HG03039 (cell line): ENCODE measurements around the gene MPPED1.

ENCODE experiments used
- ATAC-seq: cut with Tn5 transposase; IDR thresholded peaks from one replicate; pipeline ENCODE4 v1.9.1; 2021; ENCODE audit warnings: mild to moderate bottlenecking, moderate library complexity; ENCODE audit not compliant: unreplicated experiment

MPPED1 gene

DNA sequence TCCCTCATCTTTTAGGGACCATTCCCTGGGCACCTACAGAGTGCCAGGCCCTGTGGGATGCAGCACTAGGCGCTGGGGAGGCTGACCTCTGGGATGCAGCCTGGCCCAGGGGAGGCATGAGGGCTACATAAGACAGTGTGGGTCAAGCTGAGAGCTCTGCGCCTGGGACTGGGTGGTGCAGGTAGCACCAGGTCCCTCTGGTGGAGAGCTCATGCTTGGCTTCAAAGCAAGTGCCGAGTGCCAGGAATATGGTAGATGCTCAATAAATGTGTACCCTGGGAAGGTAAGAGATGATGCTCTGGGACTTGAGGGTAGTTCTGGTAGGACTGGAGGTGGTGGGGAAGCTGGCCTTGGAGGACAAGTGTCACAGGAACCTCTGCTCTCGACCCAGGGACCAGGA is 2.0 kb upstream of the MPPED1 start:
- no peak for ATAC-seq

DNA sequence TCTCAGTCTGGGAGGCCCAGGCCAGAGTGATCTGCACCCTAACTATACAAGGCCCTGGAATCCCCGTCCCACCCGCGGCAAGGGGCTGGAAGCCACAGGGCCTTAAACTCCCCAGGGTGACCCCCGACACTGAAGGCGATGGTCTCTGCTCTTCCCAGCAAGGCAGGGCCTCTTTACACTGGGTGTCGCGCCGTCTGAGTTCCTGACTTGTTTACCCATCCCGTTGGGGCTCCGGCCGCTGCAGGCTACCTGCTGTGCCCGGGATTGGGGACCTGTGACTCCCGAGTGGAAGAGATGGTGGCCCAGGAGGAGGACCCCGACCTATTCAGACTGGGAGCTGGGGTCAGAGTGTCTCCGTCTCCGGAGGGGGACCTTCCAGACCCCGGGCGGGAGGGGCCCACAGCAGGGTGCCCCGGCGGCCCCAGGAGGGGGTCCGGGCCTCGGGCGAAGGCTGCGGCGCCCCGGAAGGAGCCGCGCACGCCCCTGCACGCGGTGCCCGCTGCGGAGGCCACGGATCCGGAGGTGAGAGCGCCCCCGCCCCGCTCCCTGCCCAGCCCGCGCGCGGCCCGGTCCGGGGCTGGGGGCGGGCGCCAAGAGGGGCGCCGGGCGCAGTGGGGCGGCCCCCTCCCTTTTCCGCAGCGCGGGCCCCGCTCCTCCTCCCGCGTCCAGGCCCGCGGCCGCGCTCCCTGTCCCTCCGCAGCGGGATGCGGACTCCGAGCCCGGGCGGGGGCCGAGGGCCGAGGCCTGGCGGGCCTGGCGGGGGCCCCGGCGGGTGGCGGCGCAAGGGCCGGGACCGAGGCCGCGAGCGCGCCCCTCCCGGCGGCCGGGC is 560 bp upstream of the MPPED1 start:
- no peak for ATAC-seq

DNA sequence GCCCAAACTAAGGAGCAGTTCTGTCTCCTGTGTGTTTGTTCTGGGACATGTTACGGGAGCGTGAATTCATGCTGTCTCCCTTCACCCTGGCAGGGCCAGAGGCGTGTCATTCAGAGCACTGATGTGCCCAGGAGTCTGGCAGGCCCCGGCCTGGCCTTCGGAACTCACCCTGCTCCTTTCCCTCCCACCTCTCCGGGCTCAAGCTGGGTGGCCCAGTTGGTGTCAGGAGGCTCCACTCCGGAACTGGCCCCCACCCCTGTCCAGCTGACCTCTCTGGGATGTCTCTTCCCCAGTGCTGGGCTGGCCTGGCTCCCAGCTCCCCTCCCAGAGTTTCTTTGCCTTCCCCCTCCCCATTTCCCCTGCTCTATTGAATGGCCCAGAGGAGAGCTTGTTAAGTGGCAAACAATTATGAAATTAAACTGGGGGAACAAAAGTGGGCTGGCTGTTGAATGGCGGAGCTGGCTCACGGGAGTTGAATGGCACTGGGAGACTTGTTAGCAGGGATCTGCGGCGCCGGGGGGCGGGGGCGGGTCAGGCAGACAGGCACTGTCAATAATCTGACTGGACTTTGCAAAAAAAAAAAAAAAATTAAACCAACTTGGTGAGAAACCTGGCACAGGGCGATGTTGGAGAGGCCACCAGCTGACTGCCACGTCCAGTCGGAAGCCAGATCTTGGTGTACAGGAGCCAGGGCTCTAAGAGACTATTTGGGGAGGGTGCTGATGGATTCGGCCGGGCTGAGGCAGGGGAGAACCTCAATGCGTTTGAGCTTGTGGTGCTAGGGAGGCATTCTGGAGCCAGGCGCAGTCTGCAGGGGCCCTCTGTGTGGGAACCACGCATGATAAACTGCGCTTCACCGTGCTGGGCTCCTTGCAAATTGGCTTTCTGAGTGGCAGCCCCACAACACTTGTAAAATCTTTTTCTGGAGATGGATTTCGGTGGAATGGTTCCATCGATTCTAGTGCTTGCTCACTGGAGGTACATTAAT is 1.3 kb downstream of the MPPED1 start:
- no peak for ATAC-seq

DNA sequence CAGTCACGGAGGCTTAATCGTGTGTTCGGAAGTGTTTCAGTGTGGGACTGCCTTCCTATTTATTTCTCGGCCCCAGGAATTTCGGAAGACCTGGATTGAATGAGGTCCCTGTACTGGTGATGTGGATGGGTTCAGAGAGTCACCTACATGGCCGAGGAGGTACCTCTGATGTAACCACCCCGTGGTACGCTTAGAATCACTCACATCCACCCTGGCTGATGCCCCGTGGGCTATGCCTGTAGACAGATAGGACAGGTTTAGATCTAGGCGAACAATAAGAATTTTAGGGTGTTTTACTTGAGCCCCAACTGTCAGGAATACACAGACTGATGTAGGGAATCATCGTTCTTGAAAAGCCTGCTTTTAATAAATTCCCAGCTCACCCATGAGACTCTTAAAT is 2.0 kb downstream of the MPPED1 start:
- no peak for ATAC-seq

DNA sequence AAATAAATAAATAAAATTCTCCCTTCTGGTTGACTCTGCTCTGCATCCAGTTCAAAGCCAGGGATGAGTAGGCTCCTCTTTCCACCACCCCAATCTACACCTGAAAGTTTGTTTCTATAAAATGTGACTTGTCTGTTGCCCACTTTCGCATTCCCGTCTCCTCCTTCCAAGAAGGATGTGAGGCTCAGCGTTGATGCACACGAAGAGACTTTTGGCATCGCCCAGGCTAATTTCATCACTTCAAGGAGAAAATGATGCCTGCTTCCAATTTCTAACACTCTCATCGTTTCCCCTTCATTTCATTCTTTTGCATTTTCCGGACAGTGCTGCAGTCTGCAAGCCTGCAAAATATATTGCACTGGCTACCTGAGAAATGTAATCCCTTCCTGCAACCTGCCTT is 3.9 kb downstream of the MPPED1 start:
- no peak for ATAC-seq

DNA sequence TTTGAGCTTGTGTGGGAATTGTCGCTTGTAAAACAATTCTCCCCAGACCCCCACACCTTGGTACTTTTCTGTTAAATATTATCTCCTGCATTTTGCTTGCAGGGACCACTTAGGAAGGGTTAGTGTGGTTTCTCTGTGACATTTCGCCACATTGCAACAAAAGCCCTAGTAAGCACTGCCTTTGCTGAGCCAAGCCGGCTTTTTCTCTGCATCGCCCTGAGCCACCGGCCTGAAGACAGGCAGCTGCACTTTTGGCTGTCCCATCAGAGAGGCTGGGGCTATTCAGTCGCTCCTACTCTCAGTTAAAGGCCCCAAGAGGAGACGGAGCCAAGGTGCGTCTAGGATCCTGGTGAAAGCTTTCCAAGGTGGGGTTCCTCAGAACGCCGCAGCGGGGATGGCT is 5.7 kb downstream of the MPPED1 start:
- no peak for ATAC-seq

DNA sequence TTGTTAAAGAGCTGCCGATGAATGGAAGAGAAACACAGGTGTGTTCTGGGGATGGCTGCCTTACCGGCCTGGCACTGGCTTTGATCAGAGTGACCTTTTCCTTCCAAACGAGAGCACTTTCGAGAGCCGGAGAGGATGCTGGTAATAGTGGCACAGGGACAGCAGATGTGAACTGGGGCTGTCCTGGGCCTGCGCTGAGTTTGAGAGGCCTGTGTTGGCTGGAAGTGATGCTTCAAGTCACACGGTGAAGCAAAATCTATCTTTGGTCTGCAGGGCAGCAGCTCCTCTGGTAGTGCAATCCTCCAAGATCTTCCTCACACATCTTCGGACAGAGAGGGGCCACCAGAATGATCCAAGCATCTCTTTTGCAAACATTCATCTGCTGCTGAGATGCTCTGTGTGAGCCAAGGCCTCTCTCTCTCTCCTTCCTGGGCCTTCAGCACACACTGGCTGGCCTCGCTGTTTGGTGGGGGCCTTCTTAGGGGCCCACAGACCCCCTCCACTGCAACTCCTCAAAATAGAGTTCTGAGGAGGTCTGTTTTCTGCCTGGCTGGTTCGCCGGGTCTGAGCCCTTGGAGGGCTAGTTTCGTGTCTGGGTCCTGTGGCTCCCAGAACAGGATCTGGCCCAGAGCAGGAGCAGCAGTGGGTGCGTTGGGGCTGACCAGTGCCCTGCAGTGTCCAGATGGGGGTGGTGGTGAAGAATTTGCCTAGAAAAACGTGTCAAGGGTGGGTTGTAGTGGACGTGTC is 6.4 kb downstream of the MPPED1 start:
- no peak for ATAC-seq

DNA sequence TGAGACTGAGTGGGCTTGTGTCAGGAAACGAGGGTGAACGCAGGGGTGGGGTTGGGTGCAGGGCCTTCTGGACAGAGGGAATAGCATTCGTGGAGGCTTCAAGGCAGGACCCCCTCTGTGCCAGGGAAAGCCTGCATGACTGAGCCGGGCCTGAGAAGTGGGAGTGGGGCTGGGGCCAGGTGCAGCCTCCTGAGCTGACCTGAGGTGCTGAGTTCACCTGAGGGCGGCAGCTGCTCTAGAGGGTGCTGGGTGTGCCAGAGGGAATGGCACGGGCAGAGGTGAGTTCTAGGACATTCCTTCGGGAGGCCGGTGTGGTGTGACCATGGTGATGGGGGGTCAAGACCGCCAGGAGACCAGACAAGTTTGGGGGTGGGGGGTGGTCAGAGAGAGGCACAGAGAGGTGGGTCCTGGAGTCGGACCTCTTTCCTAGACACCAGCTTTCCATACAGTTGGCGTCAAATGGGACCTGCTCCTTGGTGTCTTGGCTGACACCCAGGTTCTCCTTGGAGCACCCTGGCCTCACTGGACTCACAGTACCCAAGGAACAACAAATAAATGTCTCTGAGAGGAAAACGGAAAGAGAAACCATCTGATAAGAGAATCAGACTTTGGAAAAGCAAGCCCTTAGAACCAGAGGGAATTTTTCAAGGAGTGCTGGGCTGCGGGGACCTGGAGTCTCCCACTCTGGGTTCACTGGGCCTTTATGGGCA is 7.7 kb downstream of the MPPED1 start:
- ATAC-seq = no peak

DNA sequence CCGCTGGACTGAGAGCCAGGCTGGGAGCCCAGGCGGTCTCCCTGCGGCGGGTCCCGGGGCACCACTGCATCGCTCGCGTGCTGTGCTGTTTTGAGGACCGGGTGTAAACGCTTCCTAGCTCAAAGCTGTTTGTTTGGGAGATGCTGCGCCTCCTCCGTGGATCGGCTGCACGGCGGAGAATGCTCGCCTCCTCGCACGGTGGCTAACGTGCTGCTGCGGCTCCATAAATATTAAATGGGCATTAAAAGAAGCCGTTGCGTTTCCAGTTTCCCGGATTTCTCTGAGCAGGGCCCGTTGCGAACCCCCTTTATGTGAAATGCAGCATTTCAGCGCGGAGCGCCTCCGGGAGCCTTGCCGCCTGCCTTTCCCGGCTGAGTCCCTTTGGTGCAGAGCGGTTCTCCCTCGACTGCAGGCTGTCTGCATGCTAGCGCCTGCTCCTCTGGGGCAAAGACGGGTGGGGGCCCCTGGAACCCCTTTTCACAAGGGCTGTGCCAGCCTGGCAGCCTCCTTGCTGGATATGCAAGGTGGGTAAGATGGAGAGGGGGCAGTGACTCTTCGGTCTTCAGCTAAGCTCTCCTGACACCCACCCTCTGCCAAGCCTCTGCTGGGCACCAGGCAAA is 9.3 kb downstream of the MPPED1 start:
- ATAC-seq = no peak

DNA sequence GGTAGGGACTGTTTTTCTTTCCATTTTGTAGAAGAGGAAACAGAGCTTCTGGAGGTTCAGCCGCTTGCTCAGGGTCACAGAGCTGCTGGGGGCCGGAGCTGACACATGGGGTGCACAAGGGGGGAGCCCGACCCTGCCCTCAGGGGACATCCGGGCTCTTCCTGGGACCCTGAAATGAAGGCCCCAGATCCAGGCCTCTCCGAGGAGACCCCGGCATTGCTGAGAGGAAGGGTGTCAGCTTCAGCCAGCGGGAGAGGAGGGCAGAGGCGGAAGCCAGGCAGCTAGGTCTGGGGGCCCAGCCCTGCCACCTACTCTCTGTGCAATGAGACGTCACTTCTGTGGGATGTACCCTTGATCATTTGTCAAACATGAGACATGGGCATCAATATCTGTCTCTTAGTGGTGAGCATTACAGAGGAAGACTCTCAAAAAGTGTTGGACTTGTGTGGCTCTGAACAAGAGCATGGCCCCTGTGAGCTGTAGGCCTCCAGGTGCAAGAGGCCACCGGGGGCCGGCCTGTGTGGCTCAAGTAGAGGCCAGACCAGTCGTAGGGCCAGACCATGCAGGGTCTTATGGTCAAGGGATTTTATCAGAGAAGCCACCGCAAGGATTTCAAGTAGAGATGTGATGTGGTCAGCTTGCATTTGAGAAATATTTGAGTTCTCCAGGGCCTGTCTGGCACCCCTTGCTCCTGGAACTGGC is 10.3 kb downstream of the MPPED1 start:
- ATAC-seq = no peak

DNA sequence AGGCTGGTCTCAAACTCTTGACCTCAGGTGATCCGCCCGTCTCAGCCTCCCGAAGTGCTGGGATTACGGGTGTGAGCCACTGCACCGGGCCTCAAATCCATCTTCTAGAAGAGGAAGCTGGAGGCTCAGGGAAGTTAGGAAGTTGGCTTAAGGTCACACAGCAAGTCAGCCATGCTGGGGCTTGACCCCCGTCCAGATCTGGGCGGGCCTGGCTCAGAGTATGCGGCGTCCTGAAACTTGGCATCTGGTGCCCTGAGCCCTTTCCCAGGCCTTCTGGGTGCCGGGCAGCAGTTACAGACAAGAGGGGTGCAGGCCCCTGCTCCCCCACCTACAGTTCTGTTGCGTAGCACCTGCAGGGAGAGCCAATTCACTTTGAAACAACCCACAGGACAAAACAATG is 11.2 kb downstream of the MPPED1 start:
- ATAC-seq = no peak

DNA sequence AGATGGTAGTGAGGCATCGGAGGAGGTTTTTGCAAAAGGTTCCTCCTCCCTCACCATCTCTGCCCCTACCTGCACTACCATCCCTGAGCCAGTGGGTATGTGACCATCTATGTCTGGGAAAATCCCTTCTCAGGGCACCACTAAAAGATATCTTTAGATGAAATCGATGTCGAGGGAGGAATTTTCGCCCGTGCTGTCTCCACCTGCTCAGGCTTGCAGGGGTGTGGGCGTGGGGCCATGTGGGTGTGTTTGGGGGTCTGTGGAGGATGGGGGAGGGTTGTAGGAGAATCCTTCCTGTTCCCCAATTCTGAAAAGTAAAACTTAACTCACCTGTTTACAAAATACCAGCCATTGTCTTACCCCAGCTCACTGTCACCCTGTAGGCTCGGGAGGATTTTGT is 12.4 kb downstream of the MPPED1 start:
- no peak for ATAC-seq

DNA sequence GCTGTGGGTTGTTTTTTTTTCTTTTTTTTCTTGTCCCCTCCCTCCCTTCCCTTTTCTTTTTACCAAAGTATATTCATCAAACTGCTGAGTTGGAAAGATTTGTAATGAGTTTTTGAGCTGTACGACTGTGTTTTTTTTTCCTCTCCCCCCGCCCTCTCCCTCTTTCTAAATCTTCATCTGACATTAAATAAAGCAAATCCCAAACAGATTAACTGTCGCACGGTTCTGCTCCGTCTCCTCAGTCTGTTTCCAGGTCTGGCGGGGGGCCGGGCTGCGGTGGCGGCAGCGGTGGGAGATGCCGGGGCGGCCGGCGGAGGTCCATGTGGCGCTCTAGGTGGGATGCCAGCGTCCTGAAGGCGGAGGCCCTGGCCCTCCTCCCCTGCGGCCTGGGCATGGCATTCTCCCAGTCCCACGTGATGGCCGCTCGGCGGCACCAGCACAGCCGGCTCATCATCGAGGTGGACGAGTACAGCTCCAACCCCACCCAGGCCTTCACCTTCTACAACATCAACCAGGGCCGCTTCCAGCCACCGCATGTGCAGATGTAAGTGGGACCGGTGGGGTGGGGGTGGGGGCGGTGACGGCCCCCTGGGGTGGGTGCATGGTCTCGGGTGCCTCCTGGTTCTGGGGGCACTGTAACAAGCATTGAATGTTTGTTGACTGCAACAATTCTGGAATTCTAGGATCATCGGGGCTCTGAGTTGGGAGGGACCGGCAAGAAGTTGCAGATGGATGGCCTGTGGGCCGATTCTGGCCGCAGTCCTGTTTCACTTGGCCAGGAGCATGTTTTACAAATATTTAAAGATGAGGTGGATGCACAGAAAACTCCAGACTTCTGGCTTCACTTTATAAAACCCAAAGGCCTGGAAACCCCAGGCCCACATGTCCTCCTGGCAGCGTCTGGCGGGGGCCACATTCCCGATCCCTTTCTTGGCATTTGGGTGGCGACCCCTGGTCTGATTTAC is 13.1 kb downstream of the MPPED1 start:
- ATAC-seq = no peak

DNA sequence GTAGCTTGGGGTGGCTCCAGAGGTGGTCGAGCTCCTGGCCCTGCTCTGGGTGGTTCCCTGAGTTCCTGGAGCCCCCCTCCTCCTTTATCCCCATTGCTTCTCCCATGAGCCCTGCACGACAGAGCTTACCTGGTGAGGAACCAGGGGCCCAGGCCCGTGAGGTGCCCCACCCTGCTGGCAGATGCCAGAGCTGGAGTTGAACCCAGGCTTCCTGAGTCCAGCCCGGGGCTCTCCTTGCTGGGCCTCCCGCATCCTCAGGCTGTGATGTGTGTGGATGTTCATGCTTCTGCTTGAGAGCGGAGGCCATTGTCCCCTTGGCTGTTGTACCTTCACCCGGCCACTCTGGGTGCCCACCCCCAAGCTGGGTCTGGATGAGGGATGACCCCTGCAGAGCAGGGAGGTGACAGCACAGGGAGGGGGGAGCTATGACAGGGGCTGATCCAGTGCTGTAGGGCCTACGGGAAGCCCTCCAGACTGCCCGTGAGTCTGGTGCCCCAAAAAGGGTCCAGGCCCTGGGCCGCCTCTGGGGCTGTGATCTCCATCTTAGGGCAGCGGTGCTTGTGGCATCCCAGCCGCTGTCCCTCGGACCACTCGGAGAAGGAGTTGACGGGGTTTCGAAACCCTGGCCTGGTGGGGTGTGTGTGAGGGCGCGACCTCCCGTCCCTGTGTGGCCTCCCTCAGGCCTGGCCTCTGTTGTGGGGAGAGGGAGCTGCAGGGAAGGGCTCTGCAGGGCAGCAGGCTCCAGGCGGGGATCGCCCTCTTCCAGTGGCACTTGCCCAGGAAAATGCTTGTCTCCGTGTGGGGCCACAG is 14.4 kb downstream of the MPPED1 start:
- no peak for ATAC-seq

DNA sequence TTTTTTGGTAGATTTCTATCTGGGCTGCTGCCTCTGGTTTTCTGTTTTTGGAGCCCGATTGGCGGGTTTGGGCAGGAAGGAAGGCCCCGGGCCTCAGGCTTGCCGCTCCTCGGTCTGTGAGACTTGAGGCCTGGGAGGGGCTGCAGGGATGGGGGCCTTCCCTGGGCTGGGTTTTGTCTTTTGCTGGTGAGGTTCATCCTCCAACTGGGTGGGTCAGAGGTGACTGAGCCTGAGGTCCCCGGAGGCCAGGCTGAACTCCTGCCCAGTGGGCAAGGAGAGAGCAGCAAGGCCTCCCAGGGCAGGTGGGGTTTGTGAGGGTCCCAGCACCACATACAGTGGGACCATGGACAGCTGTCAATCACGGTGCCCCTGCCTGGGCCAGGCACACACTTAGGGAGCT is 15.0 kb downstream of the MPPED1 start:
- no peak for ATAC-seq

DNA sequence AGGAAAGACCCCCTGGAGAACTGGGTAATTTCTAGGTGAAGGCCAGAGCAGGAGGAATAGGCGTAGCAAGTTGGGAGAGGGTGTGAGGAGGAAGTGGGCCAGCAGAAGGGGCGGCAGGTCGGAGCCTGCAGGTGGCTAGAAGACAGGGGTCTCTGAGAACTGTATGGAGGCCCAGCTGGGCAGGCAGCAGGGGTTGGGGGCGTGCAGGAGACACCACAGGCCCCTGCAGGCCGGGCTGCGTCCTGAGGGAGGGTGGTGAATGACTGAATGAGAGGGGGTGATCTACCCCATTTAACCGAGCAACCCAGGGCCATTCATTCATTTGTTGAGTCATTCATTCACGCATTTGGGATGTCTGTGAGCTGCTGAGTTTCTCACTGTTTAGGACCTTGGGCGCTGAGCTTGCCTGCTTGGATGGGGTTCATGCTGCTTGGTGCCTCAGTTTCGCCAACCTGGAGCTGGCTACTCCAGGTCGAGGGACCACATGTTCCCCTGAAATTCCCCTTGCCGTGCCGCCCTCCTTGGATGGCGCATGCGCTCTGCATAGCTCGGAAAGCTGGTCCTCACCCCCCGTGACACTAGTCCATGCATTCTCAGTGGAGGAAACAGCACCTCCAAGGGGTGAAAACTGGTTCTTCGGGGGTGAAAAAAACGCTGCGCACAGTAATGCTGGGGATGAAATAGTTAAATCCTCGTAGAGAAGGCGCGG is 15.6 kb downstream of the MPPED1 start:
- ATAC-seq = no peak

DNA sequence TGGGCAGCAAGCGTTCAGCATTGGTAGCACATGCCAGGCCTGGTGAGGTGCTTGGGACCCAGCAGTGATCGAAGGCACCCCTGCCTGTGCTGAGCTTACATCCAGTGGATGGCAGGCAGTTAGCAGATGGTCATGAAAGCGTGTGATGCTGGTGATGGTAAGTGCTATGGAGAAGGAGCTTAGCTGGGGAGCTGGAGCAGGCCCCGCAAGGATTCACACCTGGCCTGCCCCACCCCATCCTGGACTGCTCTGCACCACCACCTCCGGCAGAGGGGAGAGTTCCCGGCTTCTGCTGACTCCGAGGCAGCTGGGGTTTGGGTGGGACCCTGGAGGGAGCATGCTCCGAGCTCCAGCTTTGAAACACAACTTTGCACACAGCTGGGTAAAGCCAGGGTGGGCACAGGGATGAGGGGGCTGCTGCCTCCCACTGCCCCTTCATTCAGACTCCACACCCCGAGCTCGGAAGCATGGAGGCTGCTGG is 16.2 kb downstream of the MPPED1 start:
- no peak for ATAC-seq
